ENCODE results near the gene MAPK7. TPM values are rescaled to one million over a fixed set of nuclear protein-coding genes. Genes with fewer than 3 reads are reported as not detected.

The MAPK7 gene
- total RNA-seq, 1 experiment from 2014 or later, result 23.3 TPM

DNA sequence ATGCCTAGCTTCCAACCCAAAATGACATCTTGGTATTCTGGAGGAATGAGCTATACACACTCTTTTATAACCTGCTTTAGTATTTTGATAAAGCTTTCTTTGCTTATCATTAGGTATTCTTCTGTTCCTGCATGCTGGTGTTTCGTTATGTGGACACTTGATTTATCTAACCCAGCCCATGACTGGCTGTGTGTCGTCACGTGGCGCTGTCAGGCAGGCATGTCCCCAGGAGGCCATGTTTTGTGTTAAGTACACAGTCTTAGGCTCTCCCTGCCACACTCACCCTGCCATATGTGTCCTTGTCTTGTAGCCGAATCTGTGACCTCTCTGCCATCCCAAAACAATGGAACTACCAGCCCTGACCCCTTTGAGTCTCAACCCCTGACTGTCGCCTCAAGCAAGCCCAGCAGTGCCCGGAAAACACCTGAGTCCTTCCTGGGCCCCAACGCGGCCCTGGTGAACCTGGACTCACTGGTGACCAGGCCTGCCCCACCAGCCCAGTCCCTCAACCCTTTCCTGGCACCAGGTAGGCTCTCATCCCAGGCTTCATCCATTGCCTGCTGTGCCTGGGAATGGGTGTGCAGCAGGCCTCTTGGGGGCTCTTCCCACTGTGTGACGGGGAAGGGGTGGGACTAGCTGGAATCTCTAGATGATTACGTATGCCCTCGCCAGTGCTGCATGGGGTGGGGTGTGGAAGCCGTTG is 46.6 kb upstream of the MAPK7 start:
- Histone ChIP-seq H3K79me2 (ENCODE audit: low read depth) (no peaks in the 10 kb centered on the region), H2AFZ (no peak overlapping the region), H4K20me1 (ENCODE audit: insufficient read depth) (no peaks in the 10 kb centered on the region), H3K27me3 (ENCODE audit: insufficient read depth, low read depth) (no peaks in the 10 kb centered on the region), H3K4me3 (no peak overlapping the region), H3F3A (ENCODE audit: insufficient read depth, low read depth) (peaks cover 17% of the 10 kb centered on the region), H3K9me2 (ENCODE audit: insufficient read depth) (no peaks in the 10 kb centered on the region), H3K4me2 (no peak overlapping the region), H3K27ac (no peak overlapping the region), H3K9me3 (ENCODE audit: insufficient read depth, low read depth) (no peaks in the 10 kb centered on the region), H3K36me3 (ENCODE audit: low read depth) (no peaks in the 10 kb centered on the region), H3K4me1 (replicated peaks; ENCODE audit: insufficient read depth) (peaks cover 11% of the 10 kb centered on the region)
- DNase-seq, result no peak
- intact Hi-C loops (cut with micrococcal nuclease; ENCODE audit: unreplicated experiment), result no loop called here
- ChIA-PET POLR2A (ENCODE audit: unreplicated experiment) (interaction anchor here (0.7 kb wide), 1 partner anchor 47 kb away, joined by 3 read pairs; the partner anchor contains the start of gene MAPK7), CTCF (no interaction called here)
- no TSS peak for BruUV-seq (replicated peaks)
- TF ChIP-seq EZH2 (IDR thresholded peaks at IDR 0.05; ENCODE audit: low read depth), result no peak
- TF ChIP-seq, protein P1, sequence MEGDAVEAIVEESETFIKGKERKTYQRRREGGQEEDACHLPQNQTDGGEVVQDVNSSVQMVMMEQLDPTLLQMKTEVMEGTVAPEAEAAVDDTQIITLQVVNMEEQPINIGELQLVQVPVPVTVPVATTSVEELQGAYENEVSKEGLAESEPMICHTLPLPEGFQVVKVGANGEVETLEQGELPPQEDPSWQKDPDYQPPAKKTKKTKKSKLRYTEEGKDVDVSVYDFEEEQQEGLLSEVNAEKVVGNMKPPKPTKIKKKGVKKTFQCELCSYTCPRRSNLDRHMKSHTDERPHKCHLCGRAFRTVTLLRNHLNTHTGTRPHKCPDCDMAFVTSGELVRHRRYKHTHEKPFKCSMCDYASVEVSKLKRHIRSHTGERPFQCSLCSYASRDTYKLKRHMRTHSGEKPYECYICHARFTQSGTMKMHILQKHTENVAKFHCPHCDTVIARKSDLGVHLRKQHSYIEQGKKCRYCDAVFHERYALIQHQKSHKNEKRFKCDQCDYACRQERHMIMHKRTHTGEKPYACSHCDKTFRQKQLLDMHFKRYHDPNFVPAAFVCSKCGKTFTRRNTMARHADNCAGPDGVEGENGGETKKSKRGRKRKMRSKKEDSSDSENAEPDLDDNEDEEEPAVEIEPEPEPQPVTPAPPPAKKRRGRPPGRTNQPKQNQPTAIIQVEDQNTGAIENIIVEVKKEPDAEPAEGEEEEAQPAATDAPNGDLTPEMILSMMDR (conservative IDR thresholded peaks at IDR 0.05), result no peak

DNA sequence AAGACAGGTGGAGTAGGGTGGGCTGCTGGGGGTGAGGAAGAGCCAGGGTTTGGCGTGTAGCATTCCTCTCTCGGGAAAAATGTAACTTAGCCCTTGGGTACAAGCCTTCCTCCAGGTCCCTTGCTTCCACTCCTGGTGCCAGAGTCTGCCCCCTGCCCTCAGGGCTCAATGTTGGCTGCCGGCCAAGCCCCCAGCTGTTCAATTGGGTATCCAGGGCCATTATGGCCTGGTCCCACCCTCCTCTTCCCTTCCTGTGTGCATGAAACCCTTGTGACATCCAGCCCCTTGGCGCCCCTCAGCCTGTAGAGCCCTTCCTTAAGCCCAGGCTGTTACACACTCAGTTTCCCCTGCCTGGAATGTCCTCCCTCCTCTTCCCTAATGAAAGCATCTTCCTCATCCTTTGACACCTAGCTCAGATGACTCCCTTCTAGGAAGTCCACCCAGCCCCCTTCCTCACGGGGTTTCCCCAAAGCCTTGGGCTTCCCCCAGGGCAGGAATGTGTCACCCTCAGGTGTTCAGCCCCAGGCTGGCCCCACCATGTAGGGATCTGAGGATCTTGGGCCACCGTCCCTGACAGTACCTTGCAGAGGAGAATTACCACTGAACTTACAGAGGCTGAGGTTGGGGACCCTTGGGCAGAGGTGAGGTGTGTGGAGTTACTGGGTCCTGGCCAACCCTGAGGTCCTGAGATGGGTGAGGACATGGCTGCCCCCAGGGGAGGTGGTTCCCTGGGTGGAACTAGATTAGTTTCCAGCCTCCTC is 45.7 kb upstream of the MAPK7 start:
- peak in 1 of 2 experiments; percentile 40 for DNase-seq
- ChIA-PET POLR2A (ENCODE audit: unreplicated experiment) (no interaction called here), CTCF (no interaction called here)
- Histone ChIP-seq H3K79me2 (ENCODE audit: low read depth) (no peaks in the 10 kb centered on the region), H3K4me1 (replicated peaks; ENCODE audit: insufficient read depth) (peaks cover 2% of the 10 kb centered on the region), H2AFZ (no peak overlapping the region), H3K9me2 (ENCODE audit: insufficient read depth) (no peaks in the 10 kb centered on the region), H3K4me2 (no peak overlapping the region), H3K9me3 (ENCODE audit: insufficient read depth, low read depth) (no peaks in the 10 kb centered on the region), H3K4me3 (no peak overlapping the region), H3F3A (ENCODE audit: insufficient read depth, low read depth) (peaks cover 15% of the 10 kb centered on the region), H3K36me3 (ENCODE audit: low read depth) (no peaks in the 10 kb centered on the region), H4K20me1 (ENCODE audit: insufficient read depth) (no peaks in the 10 kb centered on the region), H3K27ac (no peak overlapping the region), H3K27me3 (ENCODE audit: insufficient read depth, low read depth) (no peaks in the 10 kb centered on the region)
- no peak for TF ChIP-seq EZH2 (IDR thresholded peaks at IDR 0.05; ENCODE audit: low read depth)
- TF ChIP-seq, protein P1 (conservative IDR thresholded peaks at IDR 0.05), result no peak
- intact Hi-C loops (cut with micrococcal nuclease; ENCODE audit: unreplicated experiment), result no loop called here
- BruUV-seq (replicated peaks), result no TSS peak

DNA sequence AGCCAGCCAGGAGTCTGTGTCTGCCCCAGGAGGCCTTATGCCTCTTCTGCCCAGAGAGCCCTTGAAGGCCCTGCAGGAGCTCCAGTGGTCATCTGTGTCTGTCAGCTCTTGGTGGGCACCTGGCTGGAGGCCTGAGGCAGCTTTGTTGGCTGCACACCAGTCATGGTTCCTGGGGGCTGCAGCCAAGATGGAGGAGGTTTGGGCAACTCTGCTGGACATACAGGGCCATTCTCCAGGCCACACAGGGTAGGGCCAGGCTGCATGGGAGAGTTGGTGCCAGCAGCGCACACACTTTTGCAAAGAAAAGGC is 45.2 kb upstream of the MAPK7 start:
- no peaks in the 10 kb centered on the region for H3K36me3 ChIP-seq (ENCODE audit: low read depth)
- CTCF ChIA-PET, result no interaction called here
- intact Hi-C loops (cut with micrococcal nuclease; ENCODE audit: unreplicated experiment), result no loop called here

More for the DNA sequence above, 45.2 kb upstream of the MAPK7 start:
- Histone ChIP-seq H3K79me2 (ENCODE audit: low read depth) (no peaks in the 10 kb centered on the region), H3F3A (ENCODE audit: insufficient read depth, low read depth) (peaks cover 15% of the 10 kb centered on the region), H3K9me3 (ENCODE audit: insufficient read depth, low read depth) (no peaks in the 10 kb centered on the region), H2AFZ (no peak overlapping the region), H3K27me3 (ENCODE audit: insufficient read depth, low read depth) (no peaks in the 10 kb centered on the region), H3K4me1 (replicated peaks; ENCODE audit: insufficient read depth) (no peaks in the 10 kb centered on the region), H3K4me3 (no peak overlapping the region), H3K9me2 (ENCODE audit: insufficient read depth) (no peaks in the 10 kb centered on the region), H3K27ac (no peak overlapping the region), H3K4me2 (no peak overlapping the region), H4K20me1 (ENCODE audit: insufficient read depth) (no peaks in the 10 kb centered on the region)
- POLR2A ChIA-PET (ENCODE audit: unreplicated experiment), result no interaction called here
- DNase-seq, result no peak
- TF ChIP-seq, protein P1 (conservative IDR thresholded peaks at IDR 0.05), result no peak
- TF ChIP-seq EZH2 (IDR thresholded peaks at IDR 0.05; ENCODE audit: low read depth), result no peak
- BruUV-seq (replicated peaks), result no TSS peak
